CD14-positive monocyte (primary cell): ENCODE results near the gene PDLIM5. TPM values are rescaled to one million over a fixed set of nuclear protein-coding genes. Genes with fewer than 3 reads are reported as not detected.

Source experiments
- DNase-seq, 3 donors: peaks; one replicate each; pipeline ENCODE4 v3.0.0-alpha.2; 2011 to 2022
- H2AFZ ChIP-seq: 2 replicates; pipeline ENCODE4 v1.6.0; 2012; ENCODE audit warnings: mild to moderate bottlenecking, low read depth, low read length, inconsistent platforms; ENCODE audit not compliant: insufficient read depth, poor library complexity, severe bottlenecking
- H3K27ac ChIP-seq, 2 donors: 1 replicate in 1 of 2; 2 replicates in 1 of 2; pipeline ENCODE4 v1.5.1; 2012 to 2013; ENCODE audit warnings: low read length in 2 of 2, control low read depth in 1 of 2, inconsistent platforms in 1 of 2, low read depth in 1 of 2, mild to moderate bottlenecking in 1 of 2
- H3K27me3 ChIP-seq, 2 donors: one replicate each; pipeline versions ENCODE4 v1.6.0 to v1.6.1; 2011 to 2013; ENCODE audit warnings: low read length in 2 of 2; ENCODE audit not compliant: control insufficient read depth in 2 of 2, insufficient read depth in 2 of 2
- H3K36me3 ChIP-seq, 2 donors: replicated peaks in 1 of 2; 1 replicate in 1 of 2; 2 replicates in 1 of 2; pipeline versions ENCODE4 v1.5.1 to v1.6.1; 2012 to 2013; ENCODE audit warnings: low read length in 2 of 2, control low read depth in 1 of 2, inconsistent platforms in 1 of 2, mild to moderate bottlenecking in 1 of 2; ENCODE audit not compliant: insufficient read depth in 2 of 2, control insufficient read depth in 1 of 2
- H3K4me1 ChIP-seq, 2 donors: 1 replicate in 1 of 2; 2 replicates in 1 of 2; pipeline versions ENCODE4 v1.5.1 to v1.6.1; 2012 to 2013; ENCODE audit warnings: low read length in 2 of 2, control low read depth in 1 of 2, inconsistent platforms in 1 of 2, mild to moderate bottlenecking in 1 of 2, moderate library complexity in 1 of 2; ENCODE audit not compliant: insufficient read depth in 2 of 2, control insufficient read depth in 1 of 2
- H3K4me2 ChIP-seq: replicated peaks from 2 replicates; pipeline ENCODE3; 2012; ENCODE audit warnings: low read length, moderate library complexity, mild to moderate bottlenecking; ENCODE audit not compliant: poor library complexity, severe bottlenecking; ENCODE audit errors: extremely low read depth
- H3K4me3 ChIP-seq, 3 experiments: fragments of 200-600 bp in 1 of 3; sonication (generic) in 1 of 3; replicated peaks in 1 of 3; 1 replicate in 2 of 3; 2 replicates in 1 of 3; pipeline ENCODE4 v1.5.1; 2011 to 2013; ENCODE audit warnings: low read length in 3 of 3, mild to moderate bottlenecking in 3 of 3, control low read depth in 2 of 3, low read depth in 2 of 3, inconsistent platforms in 1 of 3, moderate library complexity in 1 of 3
- H3K79me2 ChIP-seq: 2 replicates; pipeline ENCODE4 v1.6.0; 2012; ENCODE audit warnings: mild to moderate bottlenecking, control low read depth, inconsistent platforms, low read length, moderate library complexity; ENCODE audit not compliant: insufficient read depth
- H3K9ac ChIP-seq: 2 replicates; pipeline ENCODE4 v1.6.0; 2017; ENCODE audit warnings: low read length, mild to moderate bottlenecking; ENCODE audit not compliant: insufficient read depth, poor library complexity, severe bottlenecking
- H3K9me3 ChIP-seq, 2 donors: replicated peaks in 1 of 2; 1 replicate in 1 of 2; 2 replicates in 1 of 2; pipeline versions ENCODE4 v1.5.1 to v1.6.1; 2012 to 2013; ENCODE audit warnings: low read length in 2 of 2, control low read depth in 1 of 2; ENCODE audit not compliant: control insufficient read depth in 1 of 2, insufficient read depth in 1 of 2
- H4K20me1 ChIP-seq: 2 replicates; pipeline ENCODE4 v1.6.0; 2012; ENCODE audit warnings: mild to moderate bottlenecking, low read length, control low read depth, moderate library complexity; ENCODE audit not compliant: insufficient read depth
- H3K27ac Mint-ChIP-seq, 7 donors: one replicate each; pipeline ENCODE4 v1.8.0; 2020; ENCODE audit warnings: mild to moderate bottlenecking in 7 of 7, mixed read lengths in 7 of 7, moderate library complexity in 6 of 7, inconsistent platforms in 2 of 7
- H3K27me3 Mint-ChIP-seq, 3 donors: one replicate each; pipeline ENCODE4 v1.8.0; 2021 to 2022; ENCODE audit warnings: low read depth in 3 of 3, mild to moderate bottlenecking in 3 of 3, mixed read lengths in 3 of 3, moderate library complexity in 3 of 3, inconsistent platforms in 1 of 3
- H3K36me3 Mint-ChIP-seq, 2 donors: one replicate each; pipeline ENCODE4 v1.8.0; 2020; ENCODE audit warnings: mixed read lengths in 2 of 2, inconsistent platforms in 1 of 2, mild to moderate bottlenecking in 1 of 2
- H3K4me1 Mint-ChIP-seq: one replicate; pipeline ENCODE4 v1.8.0; 2020; ENCODE audit warnings: mild to moderate bottlenecking, mixed read lengths
- H3K4me3 Mint-ChIP-seq, 2 donors: one replicate each; pipeline ENCODE4 v1.8.0; 2020; ENCODE audit warnings: mild to moderate bottlenecking in 2 of 2, mixed read lengths in 2 of 2, moderate library complexity in 1 of 2
- H3K9me3 Mint-ChIP-seq, 7 donors: one replicate each; pipeline ENCODE4 v1.8.0; 2020 to 2022; ENCODE audit warnings: mixed read lengths in 7 of 7, mild to moderate bottlenecking in 6 of 7, moderate library complexity in 6 of 7, inconsistent platforms in 2 of 7
- WGBS: methylation state at CpG from one replicate; pipeline ENCODE4 v1.1.5; 2013; ENCODE audit warnings: missing lambda C conversion rate; ENCODE audit not compliant: insufficient coverage; 5-methylcytosine and 5-hydroxymethylcytosine counted together
- intact Hi-C, 2 donors: fragments of 100-400 bp; cut with micrococcal nuclease; formaldehyde crosslinking; loops; one replicate each; pipeline versions ENCODE4 v1.15.0 to v1.15.1; 2023
- polyA plus RNA-seq, 3 donors: library from polyadenylated mRNA; depleted of rRNA in 1 of 3; unstranded in 2 of 3; stranded (reverse) in 1 of 3; fragments of 300-500 nt in 2 of 3; fragments of >200 nt in 1 of 3; fragmentation: Illumina TruSeq in 2 of 3; gene quantifications; 1 replicate in 2 of 3; 2 replicates in 1 of 3; pipeline ENCODE4 v1.2.3, GENCODE V29; 2012 to 2021
- TF ChIP-seq, protein P1 (sequence below): fragments of 200-600 bp; IDR thresholded peaks from one replicate; pipeline ENCODE4 v1.8.0; 2022; ENCODE audit warnings: antibody characterized with exemption, mild to moderate bottlenecking

PDLIM5 gene
- polyA plus RNA-seq, 3 donors: 75.3 to 105 (median 80.9) TPM

DNA sequence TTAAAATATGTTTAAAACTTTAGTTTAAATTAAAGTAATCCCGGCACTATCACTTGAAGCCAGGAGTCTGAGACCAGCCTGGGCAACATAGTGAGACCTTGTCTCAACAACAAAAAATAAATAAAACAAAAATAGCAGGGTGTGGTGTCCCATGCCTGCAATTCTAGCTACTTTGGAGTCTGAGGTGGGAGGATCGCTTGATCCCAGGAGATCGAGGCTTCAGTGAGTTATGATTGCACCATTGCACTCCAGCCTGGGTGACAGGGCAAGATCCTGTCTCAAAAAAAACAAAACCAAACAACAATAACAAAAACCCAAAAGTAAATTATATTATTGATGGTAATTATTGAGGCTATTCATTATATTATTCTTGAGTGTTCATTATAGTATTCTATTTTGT is 9.9 kb upstream of the PDLIM5 start:
- Histone ChIP-seq H3K79me2 (no peaks in the 10 kb centered on the region), H3K4me3 (no peak overlapping the region), H2AFZ (no peak overlapping the region), H3K4me2 (no peak overlapping the region), H4K20me1 (no peaks in the 10 kb centered on the region), H3K27me3 (no peaks in the 10 kb centered on the region), H3K9me3 (no peaks in the 10 kb centered on the region), H3K36me3 (no peaks in the 10 kb centered on the region), H3K4me1 (no peaks in the 10 kb centered on the region), H3K9ac (no peak overlapping the region), H3K27ac (no peak overlapping the region)
- Mint-ChIP-seq H3K9me3 (no peaks in the 10 kb centered on the region), H3K4me3 (no peak overlapping the region), H3K36me3 (no peaks in the 10 kb centered on the region), H3K27ac (no peak overlapping the region), H3K4me1 (no peaks in the 10 kb centered on the region), H3K27me3 (peaks cover 0 to 2% (median 0%) of the 10 kb centered on the region in 3 donors)
- no peak for DNase-seq
- intact Hi-C loops: no loop called here
- TF ChIP-seq, protein P1, sequence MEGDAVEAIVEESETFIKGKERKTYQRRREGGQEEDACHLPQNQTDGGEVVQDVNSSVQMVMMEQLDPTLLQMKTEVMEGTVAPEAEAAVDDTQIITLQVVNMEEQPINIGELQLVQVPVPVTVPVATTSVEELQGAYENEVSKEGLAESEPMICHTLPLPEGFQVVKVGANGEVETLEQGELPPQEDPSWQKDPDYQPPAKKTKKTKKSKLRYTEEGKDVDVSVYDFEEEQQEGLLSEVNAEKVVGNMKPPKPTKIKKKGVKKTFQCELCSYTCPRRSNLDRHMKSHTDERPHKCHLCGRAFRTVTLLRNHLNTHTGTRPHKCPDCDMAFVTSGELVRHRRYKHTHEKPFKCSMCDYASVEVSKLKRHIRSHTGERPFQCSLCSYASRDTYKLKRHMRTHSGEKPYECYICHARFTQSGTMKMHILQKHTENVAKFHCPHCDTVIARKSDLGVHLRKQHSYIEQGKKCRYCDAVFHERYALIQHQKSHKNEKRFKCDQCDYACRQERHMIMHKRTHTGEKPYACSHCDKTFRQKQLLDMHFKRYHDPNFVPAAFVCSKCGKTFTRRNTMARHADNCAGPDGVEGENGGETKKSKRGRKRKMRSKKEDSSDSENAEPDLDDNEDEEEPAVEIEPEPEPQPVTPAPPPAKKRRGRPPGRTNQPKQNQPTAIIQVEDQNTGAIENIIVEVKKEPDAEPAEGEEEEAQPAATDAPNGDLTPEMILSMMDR: no peak
- 100% methylated on average over 1 of the region's 3 CpGs for WGBS

- H3K27ac ChIP-seq: no peak overlapping the region
- H3K4me1 Mint-ChIP-seq: no peaks in the 10 kb centered on the region
- no peak overlapping the region for H3K4me3 ChIP-seq
- intact Hi-C loops: no loop called here
- no peak overlapping the region for H3K9ac ChIP-seq
- peaks cover 0 to 6% (median 0%) of the 10 kb centered on the region in 3 donors for H3K27me3 Mint-ChIP-seq
- H3K27ac Mint-ChIP-seq: no peak overlapping the region
- no peaks in the 10 kb centered on the region for H3K36me3 Mint-ChIP-seq
- TF ChIP-seq, protein P1: no peak
- no peak for DNase-seq
- no peaks in the 10 kb centered on the region for H3K79me2 ChIP-seq
- H3K9me3 Mint-ChIP-seq: no peaks in the 10 kb centered on the region
- H4K20me1 ChIP-seq: no peaks in the 10 kb centered on the region
- 100% methylated on average over 1 of the region's 1 CpG for WGBS
- no peaks in the 10 kb centered on the region for H3K27me3 ChIP-seq
- H3K4me3 Mint-ChIP-seq: no peak overlapping the region
- H3K4me2 ChIP-seq: no peak overlapping the region
- no peaks in the 10 kb centered on the region for H3K4me1 ChIP-seq
- H3K9me3 ChIP-seq: no peaks in the 10 kb centered on the region
- H3K36me3 ChIP-seq: no peaks in the 10 kb centered on the region
- H2AFZ ChIP-seq: no peak overlapping the region
Measured at GRCh38 chr4:94442251-94442650, 9.5 kb upstream of the PDLIM5 start.
